Measurements from ENCODE around the gene AGO1.

Gene AGO1

DNA sequence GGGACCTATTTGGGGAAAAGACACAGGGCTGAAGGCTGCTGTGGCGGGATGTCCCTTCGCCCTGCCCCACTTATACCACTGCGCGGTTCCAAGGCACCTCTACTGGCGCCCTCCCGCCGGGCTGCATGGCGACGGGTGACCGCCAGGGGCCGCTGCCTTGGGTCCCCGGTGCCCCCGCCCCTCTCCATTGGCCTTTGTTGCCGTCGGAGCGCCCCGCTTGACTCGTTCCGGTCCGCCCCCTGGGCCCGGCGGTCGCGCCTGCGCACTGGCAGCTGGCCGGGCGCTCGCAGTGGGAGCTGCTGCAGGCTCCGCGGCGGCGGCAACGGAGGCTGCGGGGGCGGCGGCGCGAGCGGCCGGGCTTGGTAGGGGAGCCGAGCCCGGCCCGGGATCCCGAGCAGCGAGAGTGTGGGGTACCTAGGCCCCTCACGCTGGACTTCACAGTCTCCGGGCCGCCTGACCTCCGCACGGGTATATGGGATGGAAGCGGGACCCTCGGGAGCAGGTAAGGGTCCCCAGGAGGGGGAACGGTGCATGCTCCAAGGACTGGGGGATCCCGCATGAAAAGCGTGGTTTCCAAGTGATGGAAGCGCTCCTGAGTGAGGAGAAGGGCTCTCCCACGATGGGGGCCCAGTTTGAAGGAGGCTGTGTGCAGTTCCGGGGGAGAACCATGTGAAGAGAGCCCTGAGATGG is at the start of gene AGO1:
Gene AGO1 (plus strand): TSS at position 265 of the 690 bp plus-strand sequence. CDS start 213 bp downstream, at position 478.
- Histone ChIP-seq H3K27ac (ENCODE audit: low read depth, low read length) (peak within 1 kb of the TSS; percentile 83), H3K36me3 (ENCODE audit: insufficient read depth, low read length) (no peaks in the 10 kb centered on the region), H3K9me3 (ENCODE audit: low read length) (no peaks in the 10 kb centered on the region), H3K4me3 (ENCODE audit: low read depth in 1 of 2, low read length in 2 of 2) (peak within 1 kb of the TSS; percentile 91 to 92), H3K9ac (ENCODE audit: low read length) (peak within 1 kb of the TSS; percentile 66), H3K27me3 (ENCODE audit: control insufficient read depth in 1 of 2, insufficient read depth in 2 of 2, low read length in 2 of 2) (no peaks in the 10 kb centered on the region), H3K4me1 (ENCODE audit: insufficient read depth, low read length) (peaks cover 17% of the 10 kb centered on the region)

DNA sequence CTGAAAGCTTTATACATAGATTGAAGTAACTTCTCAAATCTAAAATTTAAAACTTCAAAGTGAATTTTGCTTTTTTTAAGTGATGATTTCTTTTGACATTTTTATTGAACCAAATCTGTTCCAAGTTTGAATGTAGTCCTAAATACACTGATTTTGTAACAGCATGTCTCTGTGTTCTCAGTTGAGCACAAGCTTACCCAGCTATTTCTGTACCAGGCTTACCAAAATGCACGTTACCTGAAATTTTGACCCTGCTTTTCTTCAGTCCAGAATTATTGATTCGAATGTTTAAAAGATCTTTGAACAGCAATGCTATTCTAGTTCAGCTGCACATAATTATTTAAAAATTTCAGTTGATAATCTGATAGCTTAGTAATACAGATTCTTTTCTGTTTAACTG is 49.6 kb upstream of the AGO1 start:
- Histone ChIP-seq H3K9me3 (ENCODE audit: low read length) (no peaks in the 10 kb centered on the region), H3K4me3 (ENCODE audit: low read depth in 1 of 2, low read length in 2 of 2) (no peak overlapping the region), H3K36me3 (ENCODE audit: insufficient read depth, low read length) (peaks cover 37% of the 10 kb centered on the region), H3K9ac (ENCODE audit: low read length) (no peak overlapping the region), H3K4me1 (ENCODE audit: insufficient read depth, low read length) (no peaks in the 10 kb centered on the region), H3K27ac (ENCODE audit: low read depth, low read length) (no peak overlapping the region), H3K27me3 (ENCODE audit: control insufficient read depth in 1 of 2, insufficient read depth in 2 of 2, low read length in 2 of 2) (no peaks in the 10 kb centered on the region)

DNA sequence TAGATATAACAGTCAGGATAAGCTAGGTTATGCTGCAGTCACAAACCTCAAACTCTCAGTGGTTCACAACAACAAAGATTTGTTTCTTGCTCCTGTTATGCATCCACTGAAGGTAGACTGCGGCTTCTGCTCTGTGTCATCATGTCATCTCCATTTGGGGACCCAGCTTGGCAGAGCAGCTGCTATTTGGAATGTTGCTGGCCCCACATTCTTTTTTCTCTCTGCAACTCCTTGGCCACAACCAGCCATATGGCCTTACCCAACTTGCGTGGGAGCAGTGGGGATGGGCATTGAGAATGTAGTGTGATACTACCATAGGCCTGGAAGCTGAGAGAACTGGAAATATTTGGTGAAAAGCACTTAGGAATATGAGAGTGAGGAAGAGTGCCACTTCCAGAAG is 48.8 kb upstream of the AGO1 start:
- H3K4me3 ChIP-seq (ENCODE audit: low read depth in 1 of 2, low read length in 2 of 2), result no peak overlapping the region
- no peak overlapping the region for H3K9ac ChIP-seq (ENCODE audit: low read length)
- H3K9me3 ChIP-seq (ENCODE audit: low read length), result no peaks in the 10 kb centered on the region
- no peak overlapping the region for H3K27ac ChIP-seq (ENCODE audit: low read depth, low read length)
- no peaks in the 10 kb centered on the region for H3K4me1 ChIP-seq (ENCODE audit: insufficient read depth, low read length)
- H3K36me3 ChIP-seq (ENCODE audit: insufficient read depth, low read length), result peaks cover 29% of the 10 kb centered on the region
- H3K27me3 ChIP-seq (ENCODE audit: control insufficient read depth in 1 of 2, insufficient read depth in 2 of 2, low read length in 2 of 2), result no peaks in the 10 kb centered on the region

DNA sequence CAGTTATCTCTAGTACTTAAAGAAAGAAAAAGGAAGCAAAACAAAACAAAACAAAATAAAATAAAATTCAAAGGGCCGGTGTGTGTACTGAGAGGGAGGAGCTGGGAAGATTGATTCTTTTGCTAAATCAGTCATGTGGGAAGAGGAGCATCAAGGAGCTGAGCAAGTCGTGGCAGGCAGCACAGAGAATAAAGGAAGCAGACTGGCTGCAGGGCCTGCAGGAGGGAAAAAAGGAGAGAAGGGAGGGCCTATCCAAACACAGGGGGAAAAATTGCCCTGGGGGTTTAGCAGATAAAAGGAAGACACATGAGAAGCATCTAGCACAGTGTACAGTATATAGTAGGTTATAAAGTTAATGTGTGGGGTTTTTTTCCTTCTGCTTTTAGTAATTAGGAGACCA is 47.6 kb upstream of the AGO1 start:
- Histone ChIP-seq H3K27ac (ENCODE audit: low read depth, low read length) (no peak overlapping the region), H3K36me3 (ENCODE audit: insufficient read depth, low read length) (peaks cover 27% of the 10 kb centered on the region)

DNA sequence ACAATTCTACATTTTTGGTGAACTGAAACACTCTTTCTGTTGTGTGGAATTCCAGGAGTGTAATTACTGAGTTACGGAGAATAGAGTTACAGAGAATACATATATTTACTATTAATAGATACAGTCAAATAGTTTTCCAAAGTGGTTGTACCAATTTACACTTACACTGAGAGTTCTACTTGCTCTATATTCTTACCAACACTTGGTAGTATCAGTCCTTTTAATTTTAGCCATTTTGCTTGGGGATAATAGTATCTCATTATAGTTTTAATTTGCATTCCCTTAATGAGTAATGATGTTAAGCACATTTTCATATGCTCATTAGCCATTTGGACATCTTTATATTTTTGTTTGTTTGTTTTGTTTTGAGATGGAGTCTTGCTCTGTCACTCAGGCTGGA is 46.3 kb upstream of the AGO1 start:
- H3K36me3 ChIP-seq (ENCODE audit: insufficient read depth, low read length), result peaks cover 30% of the 10 kb centered on the region
- H3K9ac ChIP-seq (ENCODE audit: low read length), result no peak overlapping the region
- H3K27ac ChIP-seq (ENCODE audit: low read depth, low read length), result no peak overlapping the region
- H3K27me3 ChIP-seq (ENCODE audit: control insufficient read depth in 1 of 2, insufficient read depth in 2 of 2, low read length in 2 of 2), result no peaks in the 10 kb centered on the region
- H3K4me1 ChIP-seq (ENCODE audit: insufficient read depth, low read length), result no peaks in the 10 kb centered on the region
- no peaks in the 10 kb centered on the region for H3K9me3 ChIP-seq (ENCODE audit: low read length)
- H3K4me3 ChIP-seq (ENCODE audit: low read depth in 1 of 2, low read length in 2 of 2), result no peak overlapping the region

More for the DNA sequence above, 47.6 kb upstream of the AGO1 start:
- no peak overlapping the region for H3K4me3 ChIP-seq (ENCODE audit: low read depth in 1 of 2, low read length in 2 of 2)
- no peaks in the 10 kb centered on the region for H3K4me1 ChIP-seq (ENCODE audit: insufficient read depth, low read length)
- H3K27me3 ChIP-seq (ENCODE audit: control insufficient read depth in 1 of 2, insufficient read depth in 2 of 2, low read length in 2 of 2), result no peaks in the 10 kb centered on the region
- H3K9me3 ChIP-seq (ENCODE audit: low read length), result no peaks in the 10 kb centered on the region
- no peak overlapping the region for H3K9ac ChIP-seq (ENCODE audit: low read length)

DNA sequence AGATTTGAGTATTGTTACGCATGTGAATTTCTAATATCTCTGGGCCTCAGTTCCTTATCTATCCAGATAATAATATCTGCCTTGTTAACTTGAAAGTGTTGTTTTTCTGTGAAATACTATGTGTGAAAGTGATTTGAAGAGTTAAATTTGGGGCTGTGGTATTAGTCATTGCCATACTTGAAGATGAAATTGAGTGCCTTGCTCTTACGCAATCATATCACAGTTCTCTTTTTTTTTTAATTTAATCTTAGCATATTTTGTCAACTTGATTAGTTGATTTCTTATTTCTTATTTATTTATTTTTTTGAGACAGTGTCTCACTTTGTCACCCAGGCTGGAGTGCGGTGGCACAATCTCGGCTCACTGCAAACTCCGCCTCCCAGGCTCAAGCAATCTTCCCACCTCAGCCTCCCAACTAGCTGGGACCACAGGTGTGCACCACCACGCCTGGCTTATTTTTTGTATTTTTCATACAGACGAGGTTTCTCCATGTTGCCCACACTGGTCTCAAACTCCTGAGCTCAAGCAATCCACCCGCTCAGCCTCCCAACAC is 44.2 kb upstream of the AGO1 start:
- Histone ChIP-seq H3K4me3 (ENCODE audit: low read depth in 1 of 2, low read length in 2 of 2) (no peak overlapping the region), H3K9ac (ENCODE audit: low read length) (no peak overlapping the region), H3K4me1 (ENCODE audit: insufficient read depth, low read length) (no peaks in the 10 kb centered on the region), H3K27ac (ENCODE audit: low read depth, low read length) (no peak overlapping the region), H3K9me3 (ENCODE audit: low read length) (no peaks in the 10 kb centered on the region), H3K27me3 (ENCODE audit: control insufficient read depth in 1 of 2, insufficient read depth in 2 of 2, low read length in 2 of 2) (no peaks in the 10 kb centered on the region), H3K36me3 (ENCODE audit: insufficient read depth, low read length) (peaks cover 36% of the 10 kb centered on the region)

- Histone ChIP-seq H3K27me3 (ENCODE audit: control insufficient read depth in 1 of 2, insufficient read depth in 2 of 2, low read length in 2 of 2) (no peaks in the 10 kb centered on the region), H3K36me3 (ENCODE audit: insufficient read depth, low read length) (peaks cover 47% of the 10 kb centered on the region), H3K4me3 (ENCODE audit: low read depth in 1 of 2, low read length in 2 of 2) (no peak overlapping the region), H3K4me1 (ENCODE audit: insufficient read depth, low read length) (peaks cover 5% of the 10 kb centered on the region), H3K27ac (ENCODE audit: low read depth, low read length) (no peak overlapping the region), H3K9ac (ENCODE audit: low read length) (no peak overlapping the region), H3K9me3 (ENCODE audit: low read length) (no peaks in the 10 kb centered on the region)
Measured at GRCh38 chr1:35844826-35845225, 38.2 kb upstream of the AGO1 start.

DNA sequence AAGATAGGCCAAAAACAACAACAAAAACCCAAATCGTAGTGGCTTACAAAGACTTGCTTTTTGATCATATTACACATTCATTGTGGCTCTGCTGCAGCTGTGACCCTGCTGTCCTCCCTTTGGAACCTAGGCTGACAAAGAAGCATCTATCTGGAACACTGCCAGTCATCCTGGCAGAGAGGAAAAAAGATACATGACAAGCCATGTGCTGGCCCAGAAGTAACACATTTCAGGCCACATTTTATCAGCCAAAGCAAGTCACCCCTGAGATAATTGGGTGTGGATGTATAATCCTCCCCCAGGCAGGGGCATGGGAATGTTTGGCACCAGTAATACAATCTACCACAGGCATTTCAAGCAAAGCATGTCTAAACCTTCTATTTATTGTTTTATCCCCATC is 37.2 kb upstream of the AGO1 start:
- H3K4me1 ChIP-seq (ENCODE audit: insufficient read depth, low read length), result peaks cover 13% of the 10 kb centered on the region
- no peaks in the 10 kb centered on the region for H3K27me3 ChIP-seq (ENCODE audit: control insufficient read depth in 1 of 2, insufficient read depth in 2 of 2, low read length in 2 of 2)
- no peak overlapping the region for H3K9ac ChIP-seq (ENCODE audit: low read length)
- no peaks in the 10 kb centered on the region for H3K9me3 ChIP-seq (ENCODE audit: low read length)
- H3K27ac ChIP-seq (ENCODE audit: low read depth, low read length), result no peak overlapping the region
- no peak overlapping the region for H3K4me3 ChIP-seq (ENCODE audit: low read depth in 1 of 2, low read length in 2 of 2)
- peaks cover 45% of the 10 kb centered on the region for H3K36me3 ChIP-seq (ENCODE audit: insufficient read depth, low read length)

DNA sequence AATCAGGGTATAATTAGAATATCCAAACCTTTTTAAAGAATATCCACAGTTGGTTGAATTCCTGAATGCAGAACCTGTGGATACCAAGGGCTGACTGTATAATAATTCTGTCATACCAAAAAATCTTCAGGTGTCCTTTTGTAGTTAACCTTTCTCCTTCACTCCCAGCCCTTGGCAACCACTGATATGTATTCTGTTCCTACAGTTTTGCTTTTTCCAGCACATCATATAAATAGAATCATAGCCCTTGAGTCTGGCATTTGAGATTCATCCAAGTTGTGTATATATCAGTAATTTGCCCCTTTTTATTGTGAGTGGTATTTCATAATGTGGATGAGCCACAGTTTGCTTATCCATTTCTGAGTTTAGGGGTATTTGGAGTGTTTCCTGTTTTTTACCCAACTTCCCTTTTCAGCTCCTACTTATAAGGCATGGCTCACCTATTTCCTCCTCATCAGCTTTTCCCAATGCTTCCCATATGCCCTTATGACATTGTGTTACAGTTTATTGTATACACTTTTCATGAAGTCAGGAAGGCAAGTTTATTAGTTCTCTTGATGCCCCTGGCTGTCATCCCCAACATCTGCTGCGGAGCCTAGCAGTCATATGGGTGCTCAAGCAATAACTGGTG is 35.0 kb upstream of the AGO1 start:
- Histone ChIP-seq H3K4me3 (ENCODE audit: low read depth in 1 of 2, low read length in 2 of 2) (no peak overlapping the region), H3K27ac (ENCODE audit: low read depth, low read length) (no peak overlapping the region), H3K36me3 (ENCODE audit: insufficient read depth, low read length) (peaks cover 24% of the 10 kb centered on the region), H3K27me3 (ENCODE audit: control insufficient read depth in 1 of 2, insufficient read depth in 2 of 2, low read length in 2 of 2) (no peaks in the 10 kb centered on the region), H3K9ac (ENCODE audit: low read length) (no peak overlapping the region), H3K9me3 (ENCODE audit: low read length) (no peaks in the 10 kb centered on the region), H3K4me1 (ENCODE audit: insufficient read depth, low read length) (peaks cover 29% of the 10 kb centered on the region)

- Histone ChIP-seq H3K27me3 (ENCODE audit: control insufficient read depth in 1 of 2, insufficient read depth in 2 of 2, low read length in 2 of 2) (no peaks in the 10 kb centered on the region), H3K4me1 (ENCODE audit: insufficient read depth, low read length) (peaks cover 29% of the 10 kb centered on the region), H3K27ac (ENCODE audit: low read depth, low read length) (no peak overlapping the region), H3K36me3 (ENCODE audit: insufficient read depth, low read length) (peaks cover 27% of the 10 kb centered on the region), H3K9me3 (ENCODE audit: low read length) (no peaks in the 10 kb centered on the region), H3K4me3 (ENCODE audit: low read depth in 1 of 2, low read length in 2 of 2) (no peak overlapping the region), H3K9ac (ENCODE audit: low read length) (no peak overlapping the region)
Measured at GRCh38 chr1:35850051-35850450, 33.0 kb upstream of the AGO1 start.

GRCh38 chr1:35850716-35851115 is 32.3 kb upstream of the AGO1 start:
- Histone ChIP-seq H3K27ac (ENCODE audit: low read depth, low read length) (no peak overlapping the region), H3K4me1 (ENCODE audit: insufficient read depth, low read length) (peaks cover 29% of the 10 kb centered on the region), H3K4me3 (ENCODE audit: low read depth in 1 of 2, low read length in 2 of 2) (no peak overlapping the region), H3K36me3 (ENCODE audit: insufficient read depth, low read length) (peaks cover 27% of the 10 kb centered on the region), H3K27me3 (ENCODE audit: control insufficient read depth in 1 of 2, insufficient read depth in 2 of 2, low read length in 2 of 2) (no peaks in the 10 kb centered on the region), H3K9me3 (ENCODE audit: low read length) (no peaks in the 10 kb centered on the region), H3K9ac (ENCODE audit: low read length) (no peak overlapping the region)
